NCI-H446 (cell line): ENCODE measurements around the gene C9orf72.
A peak's percentile ranks its signal among the peaks of the same experiment; 100 is the strongest.
"Not testable (repeated sequence)": the region's sequence is repeated elsewhere in the genome, so short reads cannot be mapped to it uniquely, and the experiment has no call there.

ENCODE experiments used
- DNase-seq, 2 experiments: peaks; one replicate each; lab custom pipeline; 2025; lab: John Stamatoyannopoulos, UW

C9orf72 gene

DNA sequence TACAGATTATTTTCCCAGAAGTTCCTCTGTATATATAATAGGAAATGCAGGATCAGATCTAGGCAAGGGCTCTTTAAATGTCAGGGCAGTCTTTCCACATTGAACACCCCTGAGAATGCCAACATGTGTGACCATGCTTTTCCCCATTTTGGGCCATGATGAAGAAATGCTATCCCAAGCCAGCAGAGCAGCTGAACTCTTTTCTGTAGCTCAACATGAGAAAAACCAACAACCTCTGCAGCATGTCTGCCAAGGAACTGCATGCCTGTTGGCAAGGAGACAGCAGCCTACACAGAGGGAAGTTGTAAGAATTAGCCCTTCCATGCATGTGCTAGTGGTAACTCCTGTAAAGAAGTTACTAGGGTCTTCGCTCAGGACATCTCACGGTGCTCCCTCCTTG, 58.7 kb downstream of the C9orf72 start:
- DNase-seq: peak in 1 of 2 experiments; percentile 12

DNA sequence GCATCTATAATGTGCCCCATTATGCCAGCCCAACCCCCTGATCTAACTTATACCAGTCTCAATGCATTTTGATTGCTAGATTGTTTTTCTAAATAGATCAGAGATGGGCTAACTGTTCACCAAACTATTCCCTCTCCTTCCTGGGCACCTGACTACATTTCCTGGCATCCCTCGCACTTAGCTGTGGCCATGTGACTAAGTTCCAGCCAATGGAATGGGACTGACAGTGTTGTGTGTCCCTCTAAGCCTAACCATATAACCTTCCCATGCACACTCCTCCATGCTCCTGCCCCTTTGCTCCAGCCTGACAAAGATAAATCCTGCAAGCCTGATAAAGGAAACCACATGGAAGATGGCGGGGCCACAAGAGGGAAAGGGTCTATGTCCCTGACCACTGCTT, 61.5 kb downstream of the C9orf72 start:
- no peak for DNase-seq

DNA sequence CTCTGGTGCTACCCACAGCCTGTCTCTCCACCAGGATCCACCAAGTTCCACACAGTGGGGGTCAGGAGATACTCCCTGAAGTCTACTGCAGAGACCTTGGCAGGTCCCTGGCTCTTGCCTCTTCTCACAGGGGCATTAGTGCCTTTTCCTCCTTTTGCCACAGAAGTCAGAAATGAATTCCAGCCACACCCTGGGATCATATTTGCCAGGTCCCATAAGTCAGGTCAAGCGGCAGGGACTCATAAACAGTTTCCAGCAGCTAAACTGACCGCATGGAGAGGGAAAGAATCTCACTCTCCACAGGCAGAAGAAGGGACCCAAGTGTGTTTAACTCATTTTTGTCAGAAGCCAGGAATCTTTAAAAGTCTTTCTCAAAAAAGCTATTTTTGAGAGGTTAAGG, 62.5 kb downstream of the C9orf72 start:
- no peak for DNase-seq

DNA sequence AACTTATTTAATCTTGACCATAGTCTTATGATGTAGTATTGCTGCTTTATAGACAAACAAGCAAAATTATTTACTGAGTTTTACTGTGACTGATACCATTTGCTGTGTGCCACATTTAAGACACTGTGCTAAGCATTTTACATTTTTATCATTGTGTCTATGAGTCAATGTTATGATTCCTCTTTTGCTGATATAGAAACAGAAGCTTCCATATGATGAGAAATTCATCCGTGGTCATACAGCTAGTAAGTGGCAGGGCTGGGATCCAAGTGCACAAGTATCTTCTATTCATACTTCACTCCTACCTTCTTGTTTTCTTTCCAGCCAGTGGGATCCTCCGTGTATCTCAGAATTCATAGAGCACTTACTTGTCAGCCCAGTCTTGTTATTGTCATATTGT, 66.3 kb downstream of the C9orf72 start:
- no peak for DNase-seq

DNA sequence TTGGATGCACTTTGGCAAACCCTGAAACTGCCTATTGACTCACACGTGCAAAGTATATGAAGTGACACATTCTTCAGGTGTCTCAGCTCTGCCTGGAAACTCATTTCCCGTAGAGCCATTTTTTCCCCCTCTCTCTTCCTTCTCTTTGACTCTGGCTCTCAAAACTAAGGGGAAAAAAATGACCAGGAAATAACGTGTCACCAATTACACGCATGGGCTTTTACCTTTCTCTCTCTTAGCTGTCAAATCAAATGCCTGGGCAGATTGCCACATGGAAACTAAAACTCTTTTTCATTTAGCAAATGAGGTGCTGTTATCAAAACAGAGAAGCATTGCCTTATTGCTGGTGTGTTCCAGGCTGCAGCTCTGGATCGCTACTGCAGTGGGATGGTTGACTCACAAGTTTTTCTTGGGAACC, 67.5 kb downstream of the C9orf72 start:
- DNase-seq: no peak

DNA sequence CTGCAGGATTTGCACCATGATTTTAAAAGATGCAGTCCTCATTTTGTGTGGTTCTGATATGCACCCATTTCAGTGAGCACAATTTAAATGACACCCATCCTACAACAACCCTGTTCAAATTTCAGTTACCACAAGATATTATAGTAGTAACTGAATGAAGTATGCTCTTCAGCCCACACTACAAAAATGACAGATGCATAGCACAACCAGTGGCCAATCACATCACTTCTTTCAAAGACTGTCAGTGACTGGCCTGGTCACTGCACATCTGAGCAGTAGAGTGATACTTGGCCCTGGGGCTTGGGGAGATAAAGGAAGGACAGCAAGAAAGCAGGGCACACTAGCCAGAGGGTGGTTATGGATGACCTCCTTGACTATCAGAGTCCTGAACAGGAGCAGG, 69.0 kb downstream of the C9orf72 start:
- no peak for DNase-seq

DNA sequence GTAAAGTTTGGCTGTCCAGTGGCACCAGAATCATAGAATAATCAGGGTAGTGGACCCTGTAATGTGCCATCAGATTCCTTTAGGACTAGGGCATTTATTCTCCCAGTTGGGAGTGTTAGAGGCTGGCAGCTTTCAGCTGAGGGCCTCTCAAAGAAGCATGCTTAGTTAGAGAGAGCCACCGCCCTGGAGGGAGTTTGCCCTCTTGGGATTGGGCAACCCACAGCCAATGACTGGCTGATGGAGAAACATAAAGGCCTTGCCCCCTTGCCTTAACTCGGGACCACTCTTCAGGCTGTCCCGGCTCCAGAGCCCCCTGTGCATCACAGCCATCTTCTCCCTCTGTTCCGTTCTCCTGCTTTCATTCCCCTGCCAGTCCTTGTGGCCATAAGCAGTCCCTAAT, 69.7 kb downstream of the C9orf72 start:
- no peak for DNase-seq

DNA sequence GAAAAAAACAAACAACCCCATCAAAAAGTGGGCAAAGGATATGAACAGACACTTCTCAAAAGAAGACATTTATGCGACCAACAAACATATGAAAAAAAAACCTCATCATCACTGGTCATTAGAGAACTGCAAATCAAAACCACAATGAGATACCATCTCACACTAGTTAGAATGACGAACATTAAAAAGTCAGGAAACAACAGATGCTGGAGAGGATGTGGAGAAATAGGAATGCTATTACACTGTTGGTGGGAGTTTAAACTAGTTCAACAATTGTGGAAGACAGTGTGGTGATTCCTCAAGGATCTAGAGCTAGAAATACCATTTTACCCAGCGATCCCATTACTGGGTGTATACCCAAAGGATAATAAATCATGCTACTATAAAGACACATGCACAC, 72.4 kb downstream of the C9orf72 start:
- DNase-seq: not testable (repeated sequence)

DNA sequence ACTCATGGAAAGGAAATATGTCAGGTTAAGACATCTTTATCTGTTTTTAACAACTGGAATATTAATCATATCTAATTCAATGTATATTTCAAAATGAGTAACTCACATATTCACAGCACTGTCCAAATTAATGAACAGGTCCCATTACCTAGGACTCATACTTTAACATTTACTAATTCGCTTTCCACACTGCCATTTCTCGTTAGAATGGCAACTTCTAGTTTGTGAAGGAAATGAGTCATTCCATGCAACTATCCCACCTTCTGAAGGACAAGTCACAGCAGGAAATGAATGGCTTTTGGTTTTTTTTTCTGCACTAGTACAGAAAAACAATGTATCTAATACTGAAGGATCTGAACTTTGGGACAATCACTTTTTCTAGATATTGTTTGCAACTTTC, 73.8 kb downstream of the C9orf72 start:
- DNase-seq: no peak

DNA sequence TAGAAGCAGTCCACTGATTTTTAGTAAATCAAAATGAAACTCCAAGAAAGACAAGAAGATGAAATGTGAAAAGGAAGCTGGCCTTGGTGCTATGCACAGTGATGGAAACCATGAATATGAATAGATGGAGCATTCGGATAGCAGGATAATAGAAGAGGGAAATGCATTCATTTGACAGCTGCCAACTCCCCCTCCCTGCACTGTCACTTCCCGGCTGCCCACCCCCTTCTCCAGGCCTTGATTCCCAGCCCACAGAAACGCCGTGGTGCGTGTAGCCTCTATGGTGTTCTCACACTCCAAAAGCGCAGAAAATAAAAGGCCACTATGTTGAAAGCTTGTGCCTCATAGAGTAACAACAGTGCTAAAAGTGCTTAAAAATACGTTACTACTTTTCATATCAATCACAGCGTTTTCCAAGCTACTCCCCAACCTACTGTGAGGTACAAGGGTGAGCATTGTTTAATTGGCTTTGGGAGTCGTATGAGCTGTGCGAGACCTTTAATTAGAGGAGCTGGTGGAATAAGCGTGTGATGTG, 75.3 kb downstream of the C9orf72 start:
- DNase-seq: no peak
